Osteocyte (in vitro differentiated cells): Measurements from ENCODE around the gene ALDH1A1. TPM values are rescaled to one million over a fixed set of nuclear protein-coding genes. Genes with fewer than 3 reads are reported as not detected.

Source experiments
- DNase-seq: peaks from one replicate; pipeline ENCODE4 v3.0.0; 2021; ENCODE audit warnings: mixed read lengths; ENCODE audit not compliant: unreplicated experiment; ENCODE audit errors: extremely low spot score
- H3K27ac Mint-ChIP-seq: one replicate; pipeline ENCODE4 v1.8.0; 2021; ENCODE audit warnings: mild to moderate bottlenecking, mixed read lengths; ENCODE audit not compliant: unreplicated experiment
- H3K27me3 Mint-ChIP-seq: one replicate; pipeline ENCODE4 v1.8.0; 2021; ENCODE audit warnings: mixed read lengths; ENCODE audit not compliant: unreplicated experiment
- H3K36me3 Mint-ChIP-seq: one replicate; pipeline ENCODE4 v1.8.0; 2021; ENCODE audit warnings: mixed read lengths; ENCODE audit not compliant: unreplicated experiment
- H3K4me1 Mint-ChIP-seq: one replicate; pipeline ENCODE4 v1.8.0; 2021; ENCODE audit warnings: mixed read lengths; ENCODE audit not compliant: unreplicated experiment
- H3K4me3 Mint-ChIP-seq: one replicate; pipeline ENCODE4 v1.8.0; 2021; ENCODE audit warnings: mild to moderate bottlenecking, moderate library complexity, mixed read lengths; ENCODE audit not compliant: unreplicated experiment
- H3K9me3 Mint-ChIP-seq: one replicate; pipeline ENCODE4 v1.8.0; 2021; ENCODE audit warnings: mixed read lengths; ENCODE audit not compliant: unreplicated experiment
- total RNA-seq: library from RNA; stranded (reverse); gene quantifications from 2 replicates; pipeline ENCODE4 v1.2.1, GENCODE V29; 2021
- TF ChIP-seq, protein P1 (sequence below): fragments of 200-600 bp; sonication (generic); IDR thresholded peaks from 2 replicates; pipeline ENCODE4 v1.5.0; 2021; ENCODE audit warnings: antibody characterized with exemption, mild to moderate bottlenecking, moderate library complexity

The ALDH1A1 gene
- total RNA-seq, 1 donor from 2014 or later, result not detected

- Mint-ChIP-seq H3K9me3 (no peaks in the 10 kb centered on the region), H3K27me3 (peaks cover 23% of the 10 kb centered on the region), H3K36me3 (no peaks in the 10 kb centered on the region)
Measured at GRCh38 chr9:72891043-72891442, 61.8 kb downstream of the ALDH1A1 start.

DNA sequence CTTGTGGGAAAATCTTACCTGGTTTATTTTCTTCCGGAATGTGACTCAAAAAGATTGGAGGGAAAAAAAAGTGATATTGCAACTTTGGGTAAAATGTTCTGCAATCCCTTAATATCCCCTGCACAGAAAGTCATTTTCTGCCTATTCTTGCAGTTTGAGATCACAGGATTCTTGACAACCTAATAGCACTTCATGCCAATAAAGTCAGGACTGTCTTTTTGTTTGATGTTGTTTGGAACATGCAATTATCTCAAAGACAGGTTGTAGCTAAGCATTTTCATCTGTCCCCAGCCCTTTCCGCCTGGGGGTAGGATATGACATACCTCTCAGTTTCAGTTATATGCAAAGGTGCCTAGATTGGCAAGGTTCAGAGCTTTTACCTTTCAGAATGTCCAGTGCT is 63.9 kb downstream of the ALDH1A1 start:
- H3K9me3 Mint-ChIP-seq, result no peaks in the 10 kb centered on the region

More at GRCh38 chr9:72891043-72891442, 61.8 kb downstream of the ALDH1A1 start:
- Mint-ChIP-seq H3K4me1 (no peaks in the 10 kb centered on the region), H3K4me3 (no peak overlapping the region), H3K27ac (no peak overlapping the region)
- no peak for DNase-seq
- TF ChIP-seq, protein P1, sequence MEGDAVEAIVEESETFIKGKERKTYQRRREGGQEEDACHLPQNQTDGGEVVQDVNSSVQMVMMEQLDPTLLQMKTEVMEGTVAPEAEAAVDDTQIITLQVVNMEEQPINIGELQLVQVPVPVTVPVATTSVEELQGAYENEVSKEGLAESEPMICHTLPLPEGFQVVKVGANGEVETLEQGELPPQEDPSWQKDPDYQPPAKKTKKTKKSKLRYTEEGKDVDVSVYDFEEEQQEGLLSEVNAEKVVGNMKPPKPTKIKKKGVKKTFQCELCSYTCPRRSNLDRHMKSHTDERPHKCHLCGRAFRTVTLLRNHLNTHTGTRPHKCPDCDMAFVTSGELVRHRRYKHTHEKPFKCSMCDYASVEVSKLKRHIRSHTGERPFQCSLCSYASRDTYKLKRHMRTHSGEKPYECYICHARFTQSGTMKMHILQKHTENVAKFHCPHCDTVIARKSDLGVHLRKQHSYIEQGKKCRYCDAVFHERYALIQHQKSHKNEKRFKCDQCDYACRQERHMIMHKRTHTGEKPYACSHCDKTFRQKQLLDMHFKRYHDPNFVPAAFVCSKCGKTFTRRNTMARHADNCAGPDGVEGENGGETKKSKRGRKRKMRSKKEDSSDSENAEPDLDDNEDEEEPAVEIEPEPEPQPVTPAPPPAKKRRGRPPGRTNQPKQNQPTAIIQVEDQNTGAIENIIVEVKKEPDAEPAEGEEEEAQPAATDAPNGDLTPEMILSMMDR, result no peak

DNA sequence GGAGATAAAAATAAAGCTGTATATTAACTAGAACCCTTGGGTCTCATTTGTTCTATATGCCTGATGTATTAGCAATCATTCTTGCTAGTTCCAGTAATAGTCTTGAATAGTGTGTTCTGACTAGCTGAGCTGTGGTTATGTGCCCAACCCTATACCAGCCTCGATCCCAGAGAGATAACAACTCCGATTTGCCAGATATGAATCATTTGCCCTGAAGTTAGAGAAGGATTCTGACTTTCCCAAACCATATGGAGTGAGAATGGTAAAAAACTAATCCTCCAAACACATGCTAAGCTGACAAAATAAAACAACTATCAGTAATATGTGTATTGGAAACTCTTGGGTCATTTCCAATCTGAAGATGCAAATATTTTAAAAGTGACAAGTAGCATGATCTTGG is 64.8 kb downstream of the ALDH1A1 start:
- Mint-ChIP-seq H3K27me3 (peaks cover 22% of the 10 kb centered on the region), H3K4me3 (no peak overlapping the region), H3K36me3 (no peaks in the 10 kb centered on the region), H3K4me1 (no peaks in the 10 kb centered on the region), H3K27ac (no peak overlapping the region), H3K9me3 (no peaks in the 10 kb centered on the region)
- TF ChIP-seq, protein P1, result no peak
- DNase-seq, result no peak

More for the DNA sequence above, 63.9 kb downstream of the ALDH1A1 start:
- no peaks in the 10 kb centered on the region for H3K36me3 Mint-ChIP-seq
- DNase-seq, result no peak
- no peak overlapping the region for H3K4me3 Mint-ChIP-seq
- H3K27ac Mint-ChIP-seq, result no peak overlapping the region
- peaks cover 20% of the 10 kb centered on the region for H3K27me3 Mint-ChIP-seq
- H3K4me1 Mint-ChIP-seq, result no peaks in the 10 kb centered on the region
- TF ChIP-seq, protein P1, result no peak

GRCh38 chr9:72886386-72886785 is 66.5 kb downstream of the ALDH1A1 start:
- H3K4me1 Mint-ChIP-seq, result no peaks in the 10 kb centered on the region
- H3K9me3 Mint-ChIP-seq, result no peaks in the 10 kb centered on the region
- no peak overlapping the region for H3K4me3 Mint-ChIP-seq
- no peak overlapping the region for H3K27ac Mint-ChIP-seq
- H3K36me3 Mint-ChIP-seq, result no peaks in the 10 kb centered on the region
- TF ChIP-seq, protein P1, result no peak
- no peak for DNase-seq
- H3K27me3 Mint-ChIP-seq, result peaks cover 14% of the 10 kb centered on the region

- Mint-ChIP-seq H3K27ac (no peak overlapping the region), H3K4me1 (no peaks in the 10 kb centered on the region), H3K9me3 (no peaks in the 10 kb centered on the region), H3K4me3 (no peak overlapping the region), H3K36me3 (no peaks in the 10 kb centered on the region), H3K27me3 (peaks cover 10% of the 10 kb centered on the region)
- no peak for DNase-seq
- TF ChIP-seq, protein P1, result no peak
Measured at GRCh38 chr9:72884508-72884907, 68.3 kb downstream of the ALDH1A1 start.
